K562 (cell line): ENCODE data around the gene TRMT44. TPM values are rescaled to one million over a fixed set of nuclear protein-coding genes. Genes with fewer than 3 reads are reported as not detected.

ENCODE experiments used
- CHD4 ChIP-seq: fragments of 200-600 bp; sonication (generic); IDR thresholded peaks from 3 replicates; pipeline ENCODE4 v1.6.1; 2012; ENCODE audit warnings: low read depth, mild to moderate bottlenecking, mixed read lengths, low read length, inconsistent platforms; ENCODE audit not compliant: insufficient read depth, insufficient replicate concordance, poor library complexity, severe bottlenecking
- ERF ChIP-seq: fragments of 450-650 bp; formaldehyde crosslinking; IDR thresholded peaks from 2 replicates; pipeline ENCODE4 v1.4.0; 2020; ENCODE audit warnings: mild to moderate bottlenecking, mixed read lengths
- HCFC1 ChIP-seq: IDR thresholded peaks from 2 replicates; pipeline ENCODE4 v1.6.1; 2012; ENCODE audit warnings: low read depth, low read length, improper control_type of control experiment
- HNRNPH1 ChIP-seq: fragments of 200-400 bp; formaldehyde crosslinking; optimal IDR thresholded peaks from 2 replicates; pipeline ENCODE3; 2017; ENCODE audit warnings: low read depth, mild to moderate bottlenecking, low read length, moderate library complexity
- SIX5 ChIP-seq, 2 experiments: IDR thresholded peaks; 2 replicates each; pipeline ENCODE4 v1.6.1; 2011; ENCODE audit warnings: low read length in 2 of 2, borderline replicate concordance in 1 of 2, low read depth in 1 of 2, mild to moderate bottlenecking in 1 of 2, moderate library complexity in 1 of 2; ENCODE audit not compliant: insufficient read depth in 1 of 2
- TBL1XR1 ChIP-seq, 2 experiments: IDR thresholded peaks; 2 replicates each; pipeline ENCODE4 v1.6.1; 2012; ENCODE audit warnings: improper control_type of control experiment in 2 of 2, low read length in 2 of 2, mild to moderate bottlenecking in 1 of 2
- THRA ChIP-seq: fragments of 450-650 bp; IDR thresholded peaks from 2 replicates; pipeline ENCODE4 v1.6.1; 2017; ENCODE audit warnings: mild to moderate bottlenecking, moderate library complexity
- ZKSCAN1 ChIP-seq: fragments of 150-350 bp; IDR thresholded peaks from 2 replicates; pipeline ENCODE4 v1.6.1; 2016; ENCODE audit warnings: low read depth, low read length
- ZNF134 ChIP-seq: fragments of 250-450 bp; sonication (Bioruptor Pico); conservative IDR thresholded peaks from 2 replicates; pipeline ENCODE4 v1.4.0; 2020
- ZNF449 ChIP-seq: fragments of 250-450 bp; sonication (Bioruptor Pico); IDR thresholded peaks from 2 replicates; pipeline ENCODE4 v1.8.0; 2022; ENCODE audit warnings: moderate library complexity, mild to moderate bottlenecking, inconsistent platforms
- polyA plus RNA-seq, 8 experiments: library from polyadenylated mRNA; depleted of rRNA in 4 of 8; stranded (reverse) in 5 of 8; unstranded in 3 of 8; fragments of >200 nt; fragmentation: Nextera tagmentation in 2 of 8; fragmentation: Illumina TruSeq in 1 of 8; extraction: Ambion mirVana in 2 of 8; extraction: Trizol in 1 of 8; gene quantifications; 2 replicates each; pipeline versions ENCODE4 v1.2.1 to v1.2.3, GENCODE V29; 2011 to 2014; ENCODE audit warnings: inconsistent platforms in 1 of 8, missing spikeins in 1 of 8
- total RNA-seq, 7 experiments: library from RNA; depleted of rRNA in 6 of 7; stranded (reverse); fragments of >200 nt in 6 of 7; fragmentation: Illumina TruSeq in 2 of 7; extraction: Trizol in 2 of 7; gene quantifications; 2 replicates each; pipeline versions ENCODE4 v1.2.1 to v1.2.3, GENCODE V29; 2011 to 2021; ENCODE audit warnings: low replicate concordance in 1 of 7

TRMT44 gene
- total and polyA plus RNA-seq, 9 of the 15 experiments (the other 6 are each of a cell fraction or from before 2014, with no cell fraction given): 1.2 to 18.6 (median 10.0) TPM

GRCh38 chr4:8494983-8495548, 54.5 kb downstream of the TRMT44 start (continued):
- TF ChIP-seq ZNF449 (CRISPR knock-in tag) (no peak), CHD4 (peak; percentile 49), SIX5 (IDR thresholded peaks at IDR 0.05; ENCODE audit: borderline replicate concordance in 1 of 2, insufficient read depth in 1 of 2, low read depth in 1 of 2, low read length in 2 of 2) (no peak), ZNF134 (no peak), ERF (CRISPR knock-in tag) (no peak), ZKSCAN1 (no peak), HNRNPH1 (no peak), THRA (no peak), HCFC1 (no peak), TBL1XR1 (IDR thresholded peaks at IDR 0.05; ENCODE audit: low read length in 2 of 2) (no peak)
